HG02938 (cell line): ENCODE measurements around the gene ABTB1.
"Not testable (repeated sequence)": the region's sequence is repeated elsewhere in the genome, so short reads cannot be mapped to it uniquely, and the experiment has no call there.

Experiments used
- ATAC-seq: cut with Tn5 transposase; IDR thresholded peaks from one replicate; pipeline ENCODE4 v1.9.1; 2021; ENCODE audit warnings: mild to moderate bottlenecking, moderate library complexity; ENCODE audit not compliant: unreplicated experiment

ABTB1 gene

GRCh38 chr3:127700406-127700805 lies 27.7 kb downstream of the ABTB1 start:
- no peak for ATAC-seq

- ATAC-seq = no peak
Measured at GRCh38 chr3:127701280-127701911, 28.6 kb downstream of the ABTB1 start.

GRCh38 chr3:127702151-127702578 lies 29.4 kb downstream of the ABTB1 start:
- no peak for ATAC-seq

- not testable (repeated sequence) for ATAC-seq
Measured at GRCh38 chr3:127704840-127705239, 32.1 kb downstream of the ABTB1 start.

- ATAC-seq = no peak
Measured at GRCh38 chr3:127706312-127706711, 33.6 kb downstream of the ABTB1 start.

- ATAC-seq = no peak
Measured at GRCh38 chr3:127706785-127707351, 34.1 kb downstream of the ABTB1 start.

GRCh38 chr3:127707851-127708411 lies 35.2 kb downstream of the ABTB1 start:
- ATAC-seq = no peak

GRCh38 chr3:127708837-127709236 lies 36.1 kb downstream of the ABTB1 start:
- no peak for ATAC-seq

- no peak for ATAC-seq
Measured at GRCh38 chr3:127709320-127710060, 36.7 kb downstream of the ABTB1 start.

GRCh38 chr3:127710155-127710941 lies 37.6 kb downstream of the ABTB1 start:
- ATAC-seq = no peak

- ATAC-seq = no peak
Measured at GRCh38 chr3:127711021-127711695, 38.4 kb downstream of the ABTB1 start.

GRCh38 chr3:127711896-127712295 lies 39.1 kb downstream of the ABTB1 start:
- ATAC-seq = no peak

- ATAC-seq = no peak
Measured at GRCh38 chr3:127712461-127712860, 39.7 kb downstream of the ABTB1 start.

- no peak for ATAC-seq
Measured at GRCh38 chr3:127712881-127713771, 40.4 kb downstream of the ABTB1 start.

- ATAC-seq = no peak
Measured at GRCh38 chr3:127714125-127714571, 41.4 kb downstream of the ABTB1 start.

GRCh38 chr3:127714866-127715265 lies 42.1 kb downstream of the ABTB1 start:
- ATAC-seq = no peak

GRCh38 chr3:127715532-127715931 lies 42.8 kb downstream of the ABTB1 start:
- no peak for ATAC-seq

- no peak for ATAC-seq
Measured at GRCh38 chr3:127716384-127716783, 43.6 kb downstream of the ABTB1 start.
